Skeletal muscle cell (primary cell): ENCODE measurements around the gene CNTLN.
"Not testable (repeated sequence)": the region's sequence is repeated elsewhere in the genome, so short reads cannot be mapped to it uniquely, and the experiment has no call there.

Experiments used
- DNase-seq: peaks from one replicate; pipeline ENCODE4 v3.0.0-alpha.2; 2010; ENCODE audit warnings: low read depth
- H3K4me3 ChIP-seq: 2 replicates; pipeline ENCODE4 v1.5.1; 2011; ENCODE audit warnings: low read depth, mild to moderate bottlenecking, control low read depth, low read length, moderate library complexity

CNTLN gene

GRCh38 chr9:17387565-17387964, 252.7 kb downstream of the CNTLN start:
- DNase-seq = no peak

GRCh38 chr9:17389026-17389425, 254.2 kb downstream of the CNTLN start:
- no peak overlapping the region for H3K4me3 ChIP-seq
- DNase-seq = no peak

More at GRCh38 chr9:17387565-17387964, 252.7 kb downstream of the CNTLN start:
- no peak overlapping the region for H3K4me3 ChIP-seq

- no peak overlapping the region for H3K4me3 ChIP-seq
- DNase-seq = no peak
Measured at GRCh38 chr9:17394881-17395510, 260.2 kb downstream of the CNTLN start.

GRCh38 chr9:17397166-17397728, 262.4 kb downstream of the CNTLN start:
- DNase-seq = not testable (repeated sequence)

GRCh38 chr9:17398350-17398749, 263.5 kb downstream of the CNTLN start:
- no peak overlapping the region for H3K4me3 ChIP-seq
- DNase-seq = no peak

More at GRCh38 chr9:17397166-17397728, 262.4 kb downstream of the CNTLN start:
- H3K4me3 ChIP-seq = not testable (repeated sequence)

- no peak for DNase-seq
- H3K4me3 ChIP-seq = no peak overlapping the region
Measured at GRCh38 chr9:17401858-17402257, 267.0 kb downstream of the CNTLN start.

GRCh38 chr9:17402309-17402708, 267.5 kb downstream of the CNTLN start:
- DNase-seq = no peak
- no peak overlapping the region for H3K4me3 ChIP-seq

- DNase-seq = no peak
- H3K4me3 ChIP-seq = no peak overlapping the region
Measured at GRCh38 chr9:17403539-17403938, 268.7 kb downstream of the CNTLN start.

- H3K4me3 ChIP-seq = no peak overlapping the region
- no peak for DNase-seq
Measured at GRCh38 chr9:17414986-17415385, 280.1 kb downstream of the CNTLN start.

- H3K4me3 ChIP-seq = no peak overlapping the region
- no peak for DNase-seq
Measured at GRCh38 chr9:17422994-17423680, 288.3 kb downstream of the CNTLN start.

- H3K4me3 ChIP-seq = no peak overlapping the region
- no peak for DNase-seq
Measured at GRCh38 chr9:17423681-17424011, 288.8 kb downstream of the CNTLN start.

- H3K4me3 ChIP-seq = no peak overlapping the region
- DNase-seq = no peak
Measured at GRCh38 chr9:17425384-17425783, 290.5 kb downstream of the CNTLN start.

GRCh38 chr9:17433526-17433925, 298.7 kb downstream of the CNTLN start:
- H3K4me3 ChIP-seq = no peak overlapping the region
- DNase-seq = no peak

- no peak overlapping the region for H3K4me3 ChIP-seq
- no peak for DNase-seq
Measured at GRCh38 chr9:17436854-17437253, 302.0 kb downstream of the CNTLN start.

- no peak for DNase-seq
- H3K4me3 ChIP-seq = no peak overlapping the region
Measured at GRCh38 chr9:17437813-17438212, 303.0 kb downstream of the CNTLN start.

- not testable (repeated sequence) for DNase-seq
Measured at GRCh38 chr9:17445126-17445525, 310.3 kb downstream of the CNTLN start.

GRCh38 chr9:17453751-17454150, 318.9 kb downstream of the CNTLN start:
- DNase-seq = no peak
- no peak overlapping the region for H3K4me3 ChIP-seq

More at GRCh38 chr9:17445126-17445525, 310.3 kb downstream of the CNTLN start:
- not testable (repeated sequence) for H3K4me3 ChIP-seq

- peak; percentile 25 for DNase-seq
- no peak overlapping the region for H3K4me3 ChIP-seq
Measured at GRCh38 chr9:17462869-17463464, 328.1 kb downstream of the CNTLN start.

- H3K4me3 ChIP-seq = no peak overlapping the region
- DNase-seq = no peak
Measured at GRCh38 chr9:17470036-17470813, 335.4 kb downstream of the CNTLN start.

- no peak overlapping the region for H3K4me3 ChIP-seq
- no peak for DNase-seq
Measured at GRCh38 chr9:17472126-17472525, 337.3 kb downstream of the CNTLN start.
